GM12878 (cell line): Measurements from ENCODE around the gene GLT6D1. TPM values are rescaled to one million over a fixed set of nuclear protein-coding genes. Genes with fewer than 3 reads are reported as not detected.

Experiments used
- ATAC-seq: fragments of 200-7000 bp; cut with Tn5 transposase; 3 replicates; pipeline ENCODE4 v1.9.1; 2020; ENCODE audit warnings: mild to moderate bottlenecking, moderate library complexity
- BruUV-seq: library from RNA; stranded (reverse); fragments of 400-500 nt; replicated peaks from 2 replicates; lab custom pipeline; 2021; lab: Mats Ljungman, UMichigan
- CTCF ChIA-PET: fragments of 300-600 bp; sonication (Branson Sonifier 250); formaldehyde crosslinking; extraction: SDS; loops from one replicate; lab custom pipeline; 2021; ENCODE audit warnings: inconsistent platforms; lab: Yijun Ruan, JAX
- POLR2A ChIA-PET: fragments of 350-600 bp; formaldehyde crosslinking; extraction: SDS; loops from one replicate; lab custom pipeline; 2021; ENCODE audit warnings: inconsistent platforms; lab: Charles Lee
- RAD21 ChIA-PET: fragments of 300-600 bp; sonication (Branson Sonifier 250); formaldehyde crosslinking; loops from one replicate; lab custom pipeline; 2023; ENCODE audit warnings: antibody characterized with exemption; ENCODE audit not compliant: unreplicated experiment; lab: Charles Lee
- SMC1A ChIA-PET: fragments of 300-600 bp; sonication (Branson Sonifier 250); formaldehyde crosslinking; loops from one replicate; lab custom pipeline; 2023; ENCODE audit not compliant: unreplicated experiment, uncharacterized antibody; lab: Charles Lee
- DNase-seq: peaks from one replicate; pipeline ENCODE4 v3.0.0-alpha.2; 2011; ENCODE audit warnings: low read depth, low spot score
- FAIRE-seq: peaks from 3 replicates; lab custom pipeline; 2011; peaks lifted over from hg19 to GRCh38; lab: Jason Lieb, UNC
- H2AFZ ChIP-seq: 2 replicates; pipeline ENCODE4 v1.6.0; 2011; ENCODE audit warnings: low read depth, low read length, control low read depth; ENCODE audit not compliant: control insufficient read depth
- H3K27ac ChIP-seq: 2 replicates; pipeline ENCODE4 v1.5.1; 2011; ENCODE audit warnings: control low read depth; ENCODE audit not compliant: control insufficient read depth, insufficient read depth
- H3K27me3 ChIP-seq, 2 experiments: replicated peaks in 1 of 2; 2 replicates each; pipeline versions ENCODE4 v1.6.0 to v1.6.1; 2011; ENCODE audit warnings: low read length in 1 of 2; ENCODE audit not compliant: control insufficient read depth in 2 of 2, insufficient read depth in 2 of 2
- H3K36me3 ChIP-seq, 2 experiments: 2 replicates each; pipeline ENCODE4 v1.5.1; 2011; ENCODE audit warnings: low read length in 1 of 2; ENCODE audit not compliant: control insufficient read depth in 2 of 2, insufficient read depth in 2 of 2
- H3K4me1 ChIP-seq: 2 replicates; pipeline ENCODE4 v1.6.1; 2011; ENCODE audit warnings: mild to moderate bottlenecking, low read length, moderate library complexity, mixed read lengths; ENCODE audit not compliant: control insufficient read depth, insufficient read depth
- H3K4me2 ChIP-seq: 2 replicates; pipeline ENCODE4 v1.6.0; 2011; ENCODE audit warnings: control low read depth; ENCODE audit not compliant: control insufficient read depth, insufficient read depth
- H3K4me3 ChIP-seq: fragments of 200-600 bp; sonication (generic); 2 replicates; pipeline ENCODE4 v1.5.1; 2016
- H3K79me2 ChIP-seq: 2 replicates; pipeline ENCODE4 v1.6.0; 2011; ENCODE audit warnings: low read length; ENCODE audit not compliant: control insufficient read depth, insufficient read depth
- H3K9ac ChIP-seq: 2 replicates; pipeline ENCODE4 v1.8.0; 2011; ENCODE audit warnings: low read length, control low read depth, mixed read lengths; ENCODE audit not compliant: control insufficient read depth, insufficient read depth
- H3K9me3 ChIP-seq: replicated peaks from 3 replicates; pipeline ENCODE4 v1.5.1; 2011; ENCODE audit warnings: mild to moderate bottlenecking, low read length; ENCODE audit not compliant: control insufficient read depth, insufficient read depth
- H4K20me1 ChIP-seq: 2 replicates; pipeline ENCODE4 v1.6.0; 2011; ENCODE audit not compliant: control insufficient read depth, insufficient read depth
- CBFB ChIP-seq: IDR thresholded peaks from 2 replicates; pipeline ENCODE4 v1.6.1; 2016; ENCODE audit warnings: antibody characterized with exemption, low read depth
- CHD1 ChIP-seq: IDR thresholded peaks from 2 replicates; pipeline ENCODE4 v1.6.1; 2012; ENCODE audit warnings: low read depth, low read length, improper control_type of control experiment
- CHD2 ChIP-seq: IDR thresholded peaks from 2 replicates; pipeline ENCODE4 v1.6.1; 2011; ENCODE audit warnings: low read depth, low read length, improper control_type of control experiment, borderline replicate concordance
- DPF2 ChIP-seq: fragments of 450-650 bp; IDR thresholded peaks from 2 replicates; pipeline ENCODE4 v1.6.1; 2017; ENCODE audit warnings: mild to moderate bottlenecking
- ESRRA ChIP-seq: IDR thresholded peaks from 2 replicates; pipeline ENCODE4 v1.6.1; 2012; ENCODE audit warnings: mild to moderate bottlenecking, low read length, improper control_type of control experiment
- FOXK2 ChIP-seq: fragments of 450-650 bp; IDR thresholded peaks from 2 replicates; pipeline ENCODE4 v1.6.1; 2017; ENCODE audit warnings: mild to moderate bottlenecking, moderate library complexity
- MXI1 ChIP-seq: fragments of 150-350 bp; IDR thresholded peaks from 2 replicates; pipeline ENCODE4 v1.6.1; 2011; ENCODE audit warnings: low read depth, mild to moderate bottlenecking, inconsistent platforms, low read length, improper control_type of control experiment
- MYB ChIP-seq: fragments of 150-350 bp; IDR thresholded peaks from 2 replicates; pipeline ENCODE4 v1.6.1; 2014; ENCODE audit warnings: mild to moderate bottlenecking, low read depth, low read length, borderline replicate concordance
- PML ChIP-seq: IDR thresholded peaks from 2 replicates; pipeline ENCODE4 v1.6.1; 2012; ENCODE audit warnings: low read length, inconsistent platforms
- SPI1 ChIP-seq: IDR thresholded peaks from 2 replicates; pipeline ENCODE4 v1.6.1; 2011; ENCODE audit warnings: low read depth, mild to moderate bottlenecking, low read length, moderate library complexity, borderline replicate concordance; ENCODE audit not compliant: insufficient read depth
- SREBF1 ChIP-seq: IDR thresholded peaks from 2 replicates; pipeline ENCODE4 v1.6.1; 2012; ENCODE audit warnings: mild to moderate bottlenecking, low read length
- STAT3 ChIP-seq: IDR thresholded peaks from 2 replicates; pipeline ENCODE4 v1.6.1; 2011; ENCODE audit warnings: low read depth, low read length, improper control_type of control experiment
- TCF12 ChIP-seq: IDR thresholded peaks from 2 replicates; pipeline ENCODE4 v1.6.1; 2011; ENCODE audit warnings: low read depth, mild to moderate bottlenecking, low read length
- YY1 ChIP-seq: IDR thresholded peaks from 2 replicates; pipeline ENCODE4 v1.6.1; 2011; ENCODE audit warnings: low read depth, mild to moderate bottlenecking, low read length
- ZBTB33 ChIP-seq: fragments of 450-650 bp; IDR thresholded peaks from 2 replicates; pipeline ENCODE4 v1.6.1; 2017; ENCODE audit warnings: mild to moderate bottlenecking
- ZNF384 ChIP-seq: IDR thresholded peaks from 2 replicates; pipeline ENCODE4 v1.6.1; 2012; ENCODE audit warnings: low read depth, mild to moderate bottlenecking, low read length, improper control_type of control experiment, borderline replicate concordance
- WGBS: methylation state at CpG from one replicate; pipeline ENCODE4 v1.1.6; 2016; ENCODE audit warnings: low lambda C conversion rate; ENCODE audit not compliant: insufficient replicate concordance, insufficient coverage; ENCODE audit errors: missing lambda C conversion rate; 5-methylcytosine and 5-hydroxymethylcytosine counted together
- in situ Hi-C: fragments of 300-500 bp; cut with MboI; formaldehyde crosslinking; loops from 9 replicates; pipeline ENCODE4 v1.14.3; 2018; ENCODE audit warnings: mixed read lengths
- intact Hi-C: fragments of 100-400 bp; cut with micrococcal nuclease; formaldehyde crosslinking; loops from one replicate; pipeline ENCODE4 v1.14.2; 2022; ENCODE audit not compliant: unreplicated experiment
- polyA plus RNA-seq, 11 experiments: library from polyadenylated mRNA; depleted of rRNA in 4 of 11; unstranded in 6 of 11; stranded (reverse) in 5 of 11; fragments of >200 nt; fragmentation: Nextera tagmentation in 4 of 11; fragmentation: Illumina TruSeq in 1 of 11; extraction: Ambion mirVana in 4 of 11; extraction: Trizol in 1 of 11; gene quantifications; 1 replicate in 1 of 11; 2 replicates in 10 of 11; pipeline versions ENCODE4 v1.2.1 to v1.2.3, GENCODE V29; 2011 to 2016; ENCODE audit warnings: inconsistent platforms in 2 of 11, missing spikeins in 2 of 11, low read depth in 1 of 11
- total RNA-seq, 4 experiments: library from RNA; depleted of rRNA in 3 of 4; stranded (reverse); fragments of >200 nt in 3 of 4; fragmentation: Illumina TruSeq in 1 of 4; extraction: Trizol in 1 of 4; gene quantifications; 2 replicates each; pipeline versions ENCODE4 v1.2.1 to v1.2.3, GENCODE V29; 2013 to 2021
- TF ChIP-seq, protein P1 (sequence below): fragments of 450-650 bp; IDR thresholded peaks from 2 replicates; pipeline ENCODE4 v1.6.1; 2014; ENCODE audit warnings: mild to moderate bottlenecking

Gene GLT6D1
- total and polyA plus RNA-seq, 10 of the 15 experiments (the other 5 are each of a cell fraction or from before 2014, with no cell fraction given), result not detected

- in situ Hi-C loops, result no loop called here
- TF ChIP-seq ZNF384 (no peak), MXI1 (no peak)
- TF ChIP-seq, protein P1, sequence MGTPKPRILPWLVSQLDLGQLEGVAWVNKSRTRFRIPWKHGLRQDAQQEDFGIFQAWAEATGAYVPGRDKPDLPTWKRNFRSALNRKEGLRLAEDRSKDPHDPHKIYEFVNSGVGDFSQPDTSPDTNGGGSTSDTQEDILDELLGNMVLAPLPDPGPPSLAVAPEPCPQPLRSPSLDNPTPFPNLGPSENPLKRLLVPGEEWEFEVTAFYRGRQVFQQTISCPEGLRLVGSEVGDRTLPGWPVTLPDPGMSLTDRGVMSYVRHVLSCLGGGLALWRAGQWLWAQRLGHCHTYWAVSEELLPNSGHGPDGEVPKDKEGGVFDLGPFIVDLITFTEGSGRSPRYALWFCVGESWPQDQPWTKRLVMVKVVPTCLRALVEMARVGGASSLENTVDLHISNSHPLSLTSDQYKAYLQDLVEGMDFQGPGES, result no peak
- TF ChIP-seq, all 136 proteins: peak for 0
- ATAC-seq, result no peak
- Histone ChIP-seq H3K27me3 (no peaks in the 10 kb centered on the region), H3K36me3 (no peaks in the 10 kb centered on the region), H2AFZ (no peak overlapping the region), H4K20me1 (no peaks in the 10 kb centered on the region), H3K27ac (no peak overlapping the region), H3K4me2 (no peak overlapping the region), H3K9ac (no peak overlapping the region), H3K79me2 (no peaks in the 10 kb centered on the region), H3K4me1 (no peaks in the 10 kb centered on the region), H3K9me3 (no peaks in the 10 kb centered on the region), H3K4me3 (no peak overlapping the region)
- intact Hi-C loops, result no loop called here
- no peak for DNase-seq
- ChIA-PET RAD21 (no interaction called here), POLR2A (no interaction called here), SMC1A (no interaction called here), CTCF (no interaction called here)
- FAIRE-seq, result no peak
- WGBS, result 56% methylated on average over 7 of the region's 8 CpGs
- BruUV-seq, result no TSS peak
Measured at GRCh38 chr9:135612437-135612836, 26.9 kb downstream of the GLT6D1 start.

DNA sequence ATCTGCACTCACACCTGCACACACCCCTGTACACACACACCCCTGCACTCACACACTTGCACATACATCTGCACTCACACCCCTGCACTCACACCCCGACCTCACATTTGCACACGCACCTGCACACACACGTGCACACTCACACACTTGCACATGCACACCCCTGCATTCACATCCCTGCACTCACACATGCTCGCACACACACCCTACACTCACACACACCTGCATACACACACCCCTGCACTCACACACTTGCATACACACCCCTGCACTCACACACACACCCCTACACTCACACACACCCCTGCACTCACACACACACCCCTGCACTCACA, 27.5 kb downstream of the GLT6D1 start:
- no peaks in the 10 kb centered on the region for H3K36me3 ChIP-seq
- TF ChIP-seq ZBTB33 (no peak), MYB (no peak), STAT3 (no peak), CHD2 (no peak), SREBF1 (no peak), PML (no peak), CHD1 (no peak), FOXK2 (no peak), SPI1 (no peak), ZNF384 (no peak), ESRRA (no peak), YY1 (no peak), DPF2 (no peak), TCF12 (no peak), CBFB (no peak)
- TF ChIP-seq, protein P1, result no peak
- TF ChIP-seq, all 136 proteins: peak for 0
- RAD21 ChIA-PET, result no interaction called here
- H3K27ac ChIP-seq, result no peak overlapping the region
- H3K4me3 ChIP-seq, result no peak overlapping the region
- no peaks in the 10 kb centered on the region for H4K20me1 ChIP-seq
- FAIRE-seq (no peak), ATAC-seq (no peak), DNase-seq (no peak)
- no peak overlapping the region for H3K9ac ChIP-seq
- no peaks in the 10 kb centered on the region for H3K79me2 ChIP-seq
- no peak overlapping the region for H2AFZ ChIP-seq
- in situ Hi-C loops (no loop called here), intact Hi-C loops (no loop called here)
- WGBS, result 17% methylated on average over 4 of the region's 4 CpGs
- no TSS peak for BruUV-seq
- POLR2A ChIA-PET, result no interaction called here
- no peaks in the 10 kb centered on the region for H3K27me3 ChIP-seq
- no peaks in the 10 kb centered on the region for H3K4me1 ChIP-seq
- CTCF ChIA-PET, result no interaction called here
- no peak overlapping the region for H3K4me2 ChIP-seq
- no peaks in the 10 kb centered on the region for H3K9me3 ChIP-seq
- SMC1A ChIA-PET, result no interaction called here
